Esophagus muscularis mucosa (tissue), 4 donors: ENCODE results near the gene KLC3. TPM values are rescaled to one million over a fixed set of nuclear protein-coding genes. Genes with fewer than 3 reads are reported as not detected.
"Not testable (repeated sequence)": the region's sequence is repeated elsewhere in the genome, so short reads cannot be mapped to it uniquely, and the experiment has no call there.

Experiments
- DNase-seq: peaks from one replicate; pipeline ENCODE4 v3.0.0-alpha.2; 2017; ENCODE audit errors: extremely low spot score
- H3K27ac ChIP-seq, 4 donors: fragments of 200-600 bp; sonication (generic); replicated peaks in 1 of 4; 1 replicate in 3 of 4; 2 replicates in 1 of 4; pipeline ENCODE4 v1.5.1; 2016 to 2019; ENCODE audit warnings: mild to moderate bottlenecking in 1 of 4
- H3K27me3 ChIP-seq, 4 donors: fragments of 200-600 bp; sonication (generic); one replicate each; pipeline versions ENCODE4 v1.5.1 to v1.6.0; 2016 to 2019
- H3K36me3 ChIP-seq, 4 donors: fragments of 200-600 bp; sonication (generic); one replicate each; pipeline ENCODE4 v1.5.1; 2016 to 2019
- H3K4me1 ChIP-seq, 4 donors: fragments of 200-600 bp; sonication (generic); one replicate each; pipeline ENCODE4 v1.5.1; 2016 to 2019
- H3K4me3 ChIP-seq, 4 donors: fragments of 200-600 bp; sonication (generic); 1 replicate in 2 of 4; 2 replicates in 2 of 4; pipeline ENCODE4 v1.5.1; 2016 to 2019; ENCODE audit warnings: mild to moderate bottlenecking in 4 of 4, moderate library complexity in 1 of 4
- H3K9me3 ChIP-seq, 4 donors: fragments of 200-600 bp; sonication (generic); 1 replicate in 3 of 4; 2 replicates in 1 of 4; pipeline ENCODE4 v1.5.1; 2016 to 2019
- EP300 ChIP-seq: sonication (generic); formaldehyde crosslinking; IDR thresholded peaks from one replicate; pipeline ENCODE4 v1.6.1; 2017; ENCODE audit warnings: antibody characterized with exemption
- POLR2A ChIP-seq: fragments of 450-650 bp; IDR thresholded peaks from one replicate; pipeline ENCODE4 v1.6.1; 2017; ENCODE audit warnings: antibody characterized with exemption, moderate library complexity, mild to moderate bottlenecking, low read depth
- POLR2AphosphoS5 ChIP-seq, 2 donors: sonication (generic); formaldehyde crosslinking; IDR thresholded peaks; one replicate each; pipeline ENCODE4 v1.6.1; 2017; ENCODE audit warnings: antibody characterized with exemption in 2 of 2
- WGBS: methylation state at CpG from one replicate; pipeline ENCODE4 v1.1.5; 2018; 5-methylcytosine and 5-hydroxymethylcytosine counted together
- intact Hi-C: fragments of 100-400 bp; cut with DNase I; formaldehyde crosslinking; loops from one replicate; pipeline ENCODE4 v1.15.1; 2023
- total RNA-seq, 4 donors: library from RNA; depleted of rRNA; stranded (reverse); fragments of >200 nt; gene quantifications; one replicate each; pipeline versions ENCODE4 v1.1.0 to v1.2.1, GENCODE V29; 2016
- TF ChIP-seq, protein P1 (sequence below), 3 experiments: fragments of 200-600 bp in 2 of 3; fragments of 450-650 bp in 1 of 3; sonication (generic) in 2 of 3; IDR thresholded peaks; one replicate each; pipeline ENCODE4 v1.5.1; 2017 to 2019; ENCODE audit warnings: antibody characterized with exemption in 3 of 3, mild to moderate bottlenecking in 2 of 3, moderate library complexity in 1 of 3

Gene KLC3
- total RNA-seq, 4 donors from 2014 or later, result not detected

DNA sequence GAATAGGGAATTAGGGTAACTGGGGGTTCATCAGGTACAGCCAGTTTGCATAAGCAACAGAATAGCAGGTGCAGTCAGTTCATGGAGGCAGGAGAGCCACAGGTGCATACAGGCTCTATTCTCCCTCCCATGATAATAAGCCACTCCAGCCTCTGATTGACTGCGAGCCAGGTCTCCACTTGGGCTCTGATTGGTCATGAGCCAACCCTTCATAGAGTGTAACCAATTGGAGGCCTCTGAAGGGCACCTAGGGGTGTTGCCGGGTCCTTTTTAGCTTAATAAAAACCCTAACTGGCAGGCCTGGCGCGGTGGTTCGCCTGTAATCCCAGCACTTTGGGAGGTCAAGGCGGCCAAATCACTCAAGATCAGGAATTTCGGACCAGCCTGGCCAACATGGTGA is 9.1 kb upstream of the KLC3 start:
- H3K27ac ChIP-seq, result no peak overlapping the region
- no peaks in the 10 kb centered on the region for H3K27me3 ChIP-seq
- TF ChIP-seq EP300 (no peak), POLR2A (no peak), POLR2AphosphoS5 (IDR thresholded peaks at IDR 0.05) (no peak)
- TF ChIP-seq, protein P1, sequence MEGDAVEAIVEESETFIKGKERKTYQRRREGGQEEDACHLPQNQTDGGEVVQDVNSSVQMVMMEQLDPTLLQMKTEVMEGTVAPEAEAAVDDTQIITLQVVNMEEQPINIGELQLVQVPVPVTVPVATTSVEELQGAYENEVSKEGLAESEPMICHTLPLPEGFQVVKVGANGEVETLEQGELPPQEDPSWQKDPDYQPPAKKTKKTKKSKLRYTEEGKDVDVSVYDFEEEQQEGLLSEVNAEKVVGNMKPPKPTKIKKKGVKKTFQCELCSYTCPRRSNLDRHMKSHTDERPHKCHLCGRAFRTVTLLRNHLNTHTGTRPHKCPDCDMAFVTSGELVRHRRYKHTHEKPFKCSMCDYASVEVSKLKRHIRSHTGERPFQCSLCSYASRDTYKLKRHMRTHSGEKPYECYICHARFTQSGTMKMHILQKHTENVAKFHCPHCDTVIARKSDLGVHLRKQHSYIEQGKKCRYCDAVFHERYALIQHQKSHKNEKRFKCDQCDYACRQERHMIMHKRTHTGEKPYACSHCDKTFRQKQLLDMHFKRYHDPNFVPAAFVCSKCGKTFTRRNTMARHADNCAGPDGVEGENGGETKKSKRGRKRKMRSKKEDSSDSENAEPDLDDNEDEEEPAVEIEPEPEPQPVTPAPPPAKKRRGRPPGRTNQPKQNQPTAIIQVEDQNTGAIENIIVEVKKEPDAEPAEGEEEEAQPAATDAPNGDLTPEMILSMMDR (IDR thresholded peaks at IDR 0.05), result no peak
- H3K9me3 ChIP-seq, result no peaks in the 10 kb centered on the region
- WGBS, result 86% methylated on average over 7 of the region's 7 CpGs
- DNase-seq, result no peak
- intact Hi-C loops, result no loop called here
- no peak overlapping the region for H3K4me3 ChIP-seq
- H3K4me1 ChIP-seq, result peaks cover 1 to 6% (median 2%) of the 10 kb centered on the region in 4 donors
- H3K36me3 ChIP-seq, result no peaks in the 10 kb centered on the region

DNA sequence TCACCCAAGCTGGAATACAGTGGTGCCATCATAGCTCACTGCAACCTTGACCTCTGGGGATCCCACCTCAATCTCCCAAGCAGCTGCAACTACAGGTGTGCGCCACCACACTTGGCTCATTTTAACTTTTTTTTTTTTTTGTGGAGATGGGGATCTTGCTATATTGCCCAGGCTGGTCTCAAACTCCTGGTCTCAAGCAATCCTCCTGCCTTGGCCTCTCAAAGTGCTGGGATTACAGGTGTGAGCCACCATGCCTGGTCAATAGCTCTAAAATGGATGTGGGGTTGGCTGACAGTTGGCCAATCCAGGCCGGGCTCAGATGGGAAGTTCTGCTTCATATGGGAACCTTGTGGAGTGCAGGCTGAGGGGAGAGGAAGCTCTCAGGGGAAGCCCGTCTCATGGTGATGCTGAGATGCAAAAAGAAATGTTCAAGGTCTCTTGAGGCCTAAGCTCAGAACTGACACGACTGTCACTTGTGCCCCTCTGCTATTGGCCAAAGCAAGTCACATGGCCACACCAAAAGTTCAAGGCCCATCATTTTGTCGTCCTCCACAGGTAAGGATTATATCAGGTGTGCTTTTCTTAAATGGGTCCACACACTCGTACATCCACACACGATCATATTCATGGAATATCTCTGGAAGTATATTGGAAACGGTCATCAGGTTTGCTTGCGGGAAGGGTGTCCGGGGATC is 6.8 kb upstream of the KLC3 start:
- 84% methylated on average over 10 of the region's 10 CpGs for WGBS
- H3K36me3 ChIP-seq, result no peaks in the 10 kb centered on the region
- H3K4me1 ChIP-seq, result peaks cover 0 to 5% (median 4%) of the 10 kb centered on the region in 4 donors
- H3K4me3 ChIP-seq, result no peak overlapping the region
- H3K27ac ChIP-seq, result no peak overlapping the region
- peaks cover 0 to 7% (median 0%) of the 10 kb centered on the region in 4 donors for H3K27me3 ChIP-seq
- TF ChIP-seq POLR2A, result no peak
- no peak for TF ChIP-seq EP300
- TF ChIP-seq, protein P1 (IDR thresholded peaks at IDR 0.05), result no peak
- TF ChIP-seq POLR2AphosphoS5 (IDR thresholded peaks at IDR 0.05), result no peak
- no peak for DNase-seq
- intact Hi-C loops, result no loop called here
- no peaks in the 10 kb centered on the region for H3K9me3 ChIP-seq

DNA sequence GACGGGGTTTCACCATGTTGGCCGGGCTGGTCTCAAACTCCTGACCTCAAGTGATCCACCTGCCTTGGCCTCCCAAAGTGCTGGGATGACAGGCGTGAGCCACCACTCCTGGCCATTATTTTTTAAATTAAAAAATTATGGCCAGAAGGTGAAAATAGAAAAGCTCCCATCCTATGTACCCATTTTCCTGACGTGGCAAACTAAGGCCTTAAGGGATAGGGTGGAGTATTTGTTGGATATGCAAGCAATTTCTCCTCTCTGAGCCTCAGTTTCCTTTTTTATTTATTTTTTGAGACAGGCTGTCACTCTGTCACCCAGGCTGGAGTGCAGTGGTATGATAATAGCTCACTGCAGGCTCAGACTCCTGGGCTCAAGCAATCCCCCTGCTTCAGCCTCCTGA is 5.7 kb upstream of the KLC3 start:
- not testable (repeated sequence) for H3K27ac ChIP-seq, H3K4me3 ChIP-seq, H3K4me1 ChIP-seq, H3K9me3 ChIP-seq, DNase-seq, H3K36me3 ChIP-seq
- 91% methylated on average over 4 of the region's 4 CpGs for WGBS
- intact Hi-C loops, result loop anchor here (5.0 kb wide), 2 partner anchors 83 to 433 kb away; partner anchors contain the start of gene MARK4
- peaks cover 0 to 18% (median 5%) of the 10 kb centered on the region in 4 donors for H3K27me3 ChIP-seq

DNA sequence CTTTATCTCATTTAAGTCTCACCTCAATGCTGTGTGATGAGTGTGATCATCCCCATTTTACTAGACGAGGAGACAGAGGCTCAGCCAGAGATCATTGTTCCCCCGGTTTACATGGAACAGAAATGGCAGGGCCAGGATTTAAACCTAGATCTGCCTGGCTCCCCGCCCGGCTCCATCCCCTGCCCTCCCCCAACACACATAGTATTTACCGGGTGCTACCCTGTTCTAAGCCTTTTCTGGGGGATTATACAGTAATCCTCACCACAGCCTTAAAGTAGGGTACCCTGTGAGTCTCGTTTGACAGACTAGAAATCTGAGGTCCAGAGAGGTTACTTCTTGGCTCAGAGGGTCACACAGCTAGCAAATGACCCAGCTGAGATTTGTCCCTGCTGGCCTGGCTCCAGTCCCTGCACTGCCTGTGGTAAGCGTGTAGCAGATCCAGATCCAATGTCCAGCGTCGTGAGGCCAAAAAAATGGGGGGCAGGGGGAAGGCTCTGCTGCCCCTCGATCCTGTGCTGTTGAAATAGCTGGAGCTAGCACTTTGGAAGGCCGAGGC is 3.8 kb upstream of the KLC3 start:
- Histone ChIP-seq H3K36me3 (no peaks in the 10 kb centered on the region), H3K9me3 (no peaks in the 10 kb centered on the region), H3K4me1 (peaks cover 4 to 21% (median 15%) of the 10 kb centered on the region in 4 donors), H3K27me3 (peaks cover 5 to 37% (median 16%) of the 10 kb centered on the region in 4 donors), H3K4me3 (no peak overlapping the region), H3K27ac (no peak overlapping the region)
- no peak for TF ChIP-seq POLR2AphosphoS5 (IDR thresholded peaks at IDR 0.05)
- TF ChIP-seq, protein P1 (IDR thresholded peaks at IDR 0.05), result no peak
- TF ChIP-seq EP300, result no peak
- TF ChIP-seq POLR2A, result no peak
- intact Hi-C loops, result loop anchor here (5.0 kb wide), 2 partner anchors 84 to 434 kb away; partner anchors contain the start of gene MARK4
- 64% methylated on average over 11 of the region's 11 CpGs for WGBS
- DNase-seq, result no peak

DNA sequence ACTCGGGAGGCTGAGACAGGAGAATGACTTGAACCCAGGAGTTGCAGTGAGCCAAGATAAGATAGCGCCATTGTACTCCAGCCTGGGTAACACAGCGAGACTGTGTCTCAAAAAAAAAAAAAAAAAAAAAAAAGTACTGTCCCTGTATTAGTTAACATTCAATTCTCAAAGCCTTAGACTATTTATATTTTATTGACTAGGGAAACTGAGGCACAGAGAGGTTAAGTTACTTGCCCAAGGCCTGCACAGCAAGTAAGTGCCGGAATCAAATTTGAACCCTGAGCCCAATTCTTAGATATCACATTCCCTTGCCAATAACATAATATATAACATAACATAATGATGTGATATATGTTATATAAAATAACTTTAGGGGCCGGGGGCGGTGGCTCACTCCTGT is 921 bp upstream of the KLC3 start:
- H3K36me3 ChIP-seq, result no peaks in the 10 kb centered on the region
- no peak overlapping the region for H3K4me3 ChIP-seq
- intact Hi-C loops, result loop anchor here (5.0 kb wide), 2 partner anchors 87 to 437 kb away; partner anchors contain the start of gene MARK4
- H3K27me3 ChIP-seq, result peaks cover 5 to 50% (median 16%) of the 10 kb centered on the region in 4 donors
- no peak for DNase-seq
- no peak overlapping the region for H3K27ac ChIP-seq
- TF ChIP-seq, protein P1 (IDR thresholded peaks at IDR 0.05), result no peak
- no peak for TF ChIP-seq POLR2AphosphoS5 (IDR thresholded peaks at IDR 0.05)
- no peak for TF ChIP-seq POLR2A
- TF ChIP-seq EP300, result no peak
- H3K4me1 ChIP-seq, result peaks cover 4 to 21% (median 15%) of the 10 kb centered on the region in 4 donors
- H3K9me3 ChIP-seq, result no peaks in the 10 kb centered on the region
- 81% methylated on average over 6 of the region's 6 CpGs for WGBS
